ENCODE data around the gene APOBEC4. TPM values are rescaled to one million over a fixed set of nuclear protein-coding genes. Genes with fewer than 3 reads are reported as not detected.
A peak's percentile ranks its signal among the peaks of the same experiment; 100 is the strongest.

Gene APOBEC4
- total and polyA plus RNA-seq, 5 donors = 0.09 TPM; not detected in 4

DNA sequence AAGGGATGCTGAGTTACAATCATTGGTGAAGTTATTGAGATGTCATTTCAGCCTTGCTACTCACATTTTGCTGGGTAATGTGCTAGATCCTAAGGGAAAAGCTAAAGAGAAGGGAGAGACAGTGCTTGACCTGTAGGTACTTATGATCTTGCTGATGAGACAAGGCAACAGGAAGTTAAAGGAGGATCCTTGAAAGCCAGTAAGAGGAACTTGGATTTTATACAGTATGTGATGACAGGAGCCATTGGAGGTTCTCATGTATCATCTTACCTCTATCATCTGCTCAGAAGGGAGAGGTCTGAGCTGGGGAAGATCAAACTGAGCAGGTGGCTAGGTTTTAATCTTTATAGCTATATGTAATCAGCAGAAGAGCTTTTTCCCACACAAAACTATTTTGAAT is 6.3 kb downstream of the APOBEC4 start:
- no peaks in the 10 kb centered on the region for H3K27me3 ChIP-seq (ENCODE audit: control insufficient read depth, insufficient read depth)
- H3K9me3 ChIP-seq (ENCODE audit: control insufficient read depth, low read length) = no peaks in the 10 kb centered on the region
- H3K4me3 ChIP-seq (ENCODE audit: low read length) = no peak overlapping the region
- DNase-seq (no peak), ATAC-seq (no peak)
- H3K4me1 ChIP-seq (ENCODE audit: control insufficient read depth, insufficient read depth, low read length) = no peaks in the 10 kb centered on the region
- no peak overlapping the region for H3K27ac ChIP-seq (ENCODE audit: low read length)
- intact Hi-C loops (cut with DNase I) = no loop called here

DNA sequence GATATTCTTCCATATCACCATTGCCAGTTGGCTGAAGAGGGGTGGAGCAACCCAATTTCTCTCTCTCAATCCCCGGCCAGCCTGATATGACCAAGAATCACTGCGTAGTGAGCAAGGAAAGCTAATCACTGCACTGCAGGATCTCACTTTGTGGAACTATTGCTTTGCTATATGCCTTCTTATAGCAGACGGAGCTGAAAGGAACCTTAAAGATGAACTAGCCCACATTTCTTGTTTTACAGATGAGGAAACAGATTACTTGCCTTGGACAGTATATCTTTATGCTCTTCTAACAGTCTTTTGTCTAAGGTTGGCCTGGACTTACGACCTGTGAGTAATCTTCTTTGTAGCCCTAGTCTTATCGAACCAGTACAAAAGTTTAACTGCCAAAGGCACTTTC is 7.6 kb downstream of the APOBEC4 start:
- Histone ChIP-seq H3K27me3 (ENCODE audit: control insufficient read depth, insufficient read depth) (no peaks in the 10 kb centered on the region), H3K27ac (ENCODE audit: low read length) (no peak overlapping the region), H3K9me3 (ENCODE audit: control insufficient read depth, low read length) (no peaks in the 10 kb centered on the region), H3K4me1 (ENCODE audit: control insufficient read depth, insufficient read depth, low read length) (peaks cover 3% of the 10 kb centered on the region), H3K4me3 (ENCODE audit: low read length) (no peak overlapping the region)
- intact Hi-C loops (cut with DNase I) = no loop called here
- ATAC-seq (no peak), DNase-seq (no peak)
- WGBS = 88% methylated on average over 5 of the region's 5 CpGs

DNA sequence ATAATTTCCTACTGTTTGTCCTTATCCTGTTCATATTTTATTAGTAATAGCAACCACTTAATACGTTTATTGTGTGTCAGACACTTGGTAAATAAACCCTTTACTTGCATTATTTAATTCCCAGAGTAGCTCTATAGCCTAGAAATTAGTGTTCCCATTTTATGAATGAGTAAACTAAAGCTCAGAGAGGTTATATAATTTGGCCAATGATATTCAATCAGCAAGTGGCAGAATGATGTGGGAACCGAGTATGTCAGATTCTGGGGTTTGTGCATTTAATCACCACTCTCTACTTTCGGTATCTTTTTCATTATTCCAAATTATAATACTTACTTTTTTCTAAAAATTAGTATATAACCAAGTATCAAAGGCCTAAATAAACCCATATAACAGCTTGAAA is 10.9 kb downstream of the APOBEC4 start:
- DNase-seq (no peak), ATAC-seq (no peak)
- Histone ChIP-seq H3K4me3 (ENCODE audit: low read length) (no peak overlapping the region), H3K4me1 (ENCODE audit: control insufficient read depth, insufficient read depth, low read length) (peaks cover 3% of the 10 kb centered on the region), H3K27me3 (ENCODE audit: control insufficient read depth, insufficient read depth) (no peaks in the 10 kb centered on the region), H3K27ac (ENCODE audit: low read length) (no peak overlapping the region), H3K9me3 (ENCODE audit: control insufficient read depth, low read length) (no peaks in the 10 kb centered on the region)
- WGBS = 88% methylated on average over 3 of the region's 3 CpGs
- intact Hi-C loops (cut with DNase I) = no loop called here

DNA sequence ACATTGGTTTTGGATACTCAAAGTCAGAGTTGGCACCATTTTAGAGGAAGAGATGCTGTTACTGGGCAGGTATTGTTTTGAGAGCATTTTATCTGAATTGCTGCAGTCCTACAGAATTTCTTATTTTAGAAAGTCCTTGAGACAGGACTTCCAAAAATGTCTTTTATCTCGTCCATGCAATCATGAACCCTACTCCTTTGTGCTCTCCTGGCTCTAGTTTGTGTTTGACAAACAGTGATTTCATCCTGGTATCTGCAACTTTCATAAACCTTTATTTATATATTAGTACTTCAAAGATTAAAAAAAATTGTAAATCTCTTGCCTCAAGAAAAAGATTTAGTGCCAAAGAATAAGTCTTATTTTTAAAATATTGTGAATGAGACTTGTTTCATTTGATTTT is 12.9 kb downstream of the APOBEC4 start:
- Histone ChIP-seq H3K27me3 (ENCODE audit: control insufficient read depth, insufficient read depth) (no peaks in the 10 kb centered on the region), H3K9me3 (ENCODE audit: control insufficient read depth, low read length) (no peaks in the 10 kb centered on the region), H3K4me3 (ENCODE audit: low read length) (peak overlapping the region; percentile 33), H3K27ac (ENCODE audit: low read length) (peak overlapping the region; percentile 61), H3K4me1 (ENCODE audit: control insufficient read depth, insufficient read depth, low read length) (peaks cover 3% of the 10 kb centered on the region)
- no peak for DNase-seq
- WGBS = 32% methylated on average over 1 of the region's 1 CpG
- intact Hi-C loops (cut with DNase I) = no loop called here
- no peak for ATAC-seq

DNA sequence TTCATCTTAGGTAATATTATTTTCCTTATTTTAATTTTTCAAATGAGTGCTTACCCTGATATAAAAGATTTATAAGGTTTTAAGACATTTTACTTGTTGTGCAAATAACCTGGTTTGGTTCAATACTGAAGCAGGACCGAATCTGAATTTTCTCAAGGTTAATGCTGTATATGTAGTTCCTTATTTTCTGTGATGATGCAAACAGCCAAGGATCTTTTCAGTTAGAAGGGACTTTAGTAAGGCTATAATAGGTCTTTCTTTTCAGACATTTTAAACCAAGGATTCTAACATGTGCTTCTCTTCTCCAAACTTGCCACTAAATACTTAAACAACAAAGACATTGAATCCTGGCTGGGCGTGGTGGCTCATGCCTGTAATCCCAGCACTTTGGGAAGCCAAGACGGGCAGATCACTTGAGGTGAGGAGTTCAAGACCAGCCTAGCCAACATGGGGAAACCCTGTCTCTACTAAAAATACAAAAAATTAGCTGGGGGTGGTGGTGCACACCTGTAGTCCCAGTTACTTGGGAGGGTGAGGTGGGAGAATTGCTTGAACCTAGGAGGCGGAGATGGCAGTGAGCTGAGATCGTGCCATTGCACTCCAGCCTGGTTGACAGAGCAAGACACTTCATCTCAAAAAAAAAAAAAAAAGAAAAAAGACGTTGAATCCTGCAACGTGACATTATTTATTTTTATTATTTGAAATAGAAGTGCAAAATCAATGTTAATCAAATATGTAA is 14.3 kb downstream of the APOBEC4 start:
- 91% methylated on average over 7 of the region's 7 CpGs for WGBS
- Histone ChIP-seq H3K27me3 (ENCODE audit: control insufficient read depth, insufficient read depth) (no peaks in the 10 kb centered on the region), H3K4me1 (ENCODE audit: control insufficient read depth, insufficient read depth, low read length) (peaks cover 3% of the 10 kb centered on the region), H3K9me3 (ENCODE audit: control insufficient read depth, low read length) (no peaks in the 10 kb centered on the region), H3K4me3 (ENCODE audit: low read length) (no peak overlapping the region), H3K27ac (ENCODE audit: low read length) (no peak overlapping the region)
- intact Hi-C loops (cut with DNase I) = loop anchor here in 1 of 4 donors (10.0 kb wide), 1 partner anchor 164 kb away; the partner anchor contains the start of gene SMG7
- ATAC-seq (no peak), DNase-seq (no peak)

DNA sequence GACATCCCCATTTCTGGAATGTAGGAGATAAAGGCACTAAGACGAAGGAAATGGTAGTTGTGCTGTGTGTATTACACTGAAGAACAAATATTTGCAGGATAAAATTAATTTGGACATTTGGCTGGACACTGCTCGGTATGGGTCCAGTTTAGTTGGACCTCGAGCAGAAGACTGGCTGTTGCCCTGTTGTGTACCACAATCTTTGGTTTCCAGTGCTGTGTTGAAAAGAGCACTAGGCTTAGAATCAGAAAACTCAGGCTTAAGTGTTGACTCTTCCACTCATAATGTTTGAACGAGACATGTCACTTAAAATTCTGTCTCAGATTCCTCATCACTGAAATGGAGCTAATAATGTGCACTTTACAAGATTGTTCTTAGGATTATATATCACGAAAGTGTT is 16.3 kb downstream of the APOBEC4 start:
- DNase-seq (no peak), ATAC-seq (no peak)
- Histone ChIP-seq H3K9me3 (ENCODE audit: control insufficient read depth, low read length) (no peaks in the 10 kb centered on the region), H3K4me3 (ENCODE audit: low read length) (peak overlapping the region; percentile 77), H3K27ac (ENCODE audit: low read length) (peak overlapping the region; percentile 50), H3K4me1 (ENCODE audit: control insufficient read depth, insufficient read depth, low read length) (peaks cover 3% of the 10 kb centered on the region), H3K27me3 (ENCODE audit: control insufficient read depth, insufficient read depth) (no peaks in the 10 kb centered on the region)
- intact Hi-C loops (cut with DNase I) = loop anchor here in 1 of 4 donors (10.0 kb wide), 1 partner anchor 162 kb away; the partner anchor contains the start of gene SMG7
- 41% methylated on average over 5 of the region's 5 CpGs for WGBS

DNA sequence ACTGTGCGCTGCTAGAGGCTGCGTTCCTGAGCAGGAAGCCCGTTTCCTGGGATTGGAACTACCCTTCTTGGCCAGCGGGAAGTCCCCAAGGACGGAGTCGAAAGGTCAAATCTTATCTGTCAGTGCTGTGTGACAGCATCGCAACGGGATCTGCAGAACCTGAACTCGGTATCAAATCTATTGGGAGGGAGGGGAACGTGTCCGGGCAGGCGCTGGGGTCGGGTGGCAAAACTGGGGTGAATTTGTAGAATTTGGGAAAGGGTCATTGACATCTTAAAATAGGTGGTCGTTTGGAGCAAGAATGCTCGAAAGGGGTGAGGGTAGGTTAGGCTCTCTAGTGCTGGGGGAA is 16.8 kb downstream of the APOBEC4 start:
- DNase-seq (no peak), ATAC-seq (no peak)
- 3% methylated on average over 15 of the region's 15 CpGs for WGBS
- Histone ChIP-seq H3K4me1 (ENCODE audit: control insufficient read depth, insufficient read depth, low read length) (peaks cover 3% of the 10 kb centered on the region), H3K4me3 (ENCODE audit: low read length) (peak overlapping the region; percentile 77), H3K9me3 (ENCODE audit: control insufficient read depth, low read length) (no peaks in the 10 kb centered on the region), H3K27ac (ENCODE audit: low read length) (peak overlapping the region; percentile 93), H3K27me3 (ENCODE audit: control insufficient read depth, insufficient read depth) (no peaks in the 10 kb centered on the region)
- intact Hi-C loops (cut with DNase I) = loop anchor here in 1 of 4 donors (10.0 kb wide), 1 partner anchor 162 kb away; the partner anchor contains the start of gene SMG7

DNA sequence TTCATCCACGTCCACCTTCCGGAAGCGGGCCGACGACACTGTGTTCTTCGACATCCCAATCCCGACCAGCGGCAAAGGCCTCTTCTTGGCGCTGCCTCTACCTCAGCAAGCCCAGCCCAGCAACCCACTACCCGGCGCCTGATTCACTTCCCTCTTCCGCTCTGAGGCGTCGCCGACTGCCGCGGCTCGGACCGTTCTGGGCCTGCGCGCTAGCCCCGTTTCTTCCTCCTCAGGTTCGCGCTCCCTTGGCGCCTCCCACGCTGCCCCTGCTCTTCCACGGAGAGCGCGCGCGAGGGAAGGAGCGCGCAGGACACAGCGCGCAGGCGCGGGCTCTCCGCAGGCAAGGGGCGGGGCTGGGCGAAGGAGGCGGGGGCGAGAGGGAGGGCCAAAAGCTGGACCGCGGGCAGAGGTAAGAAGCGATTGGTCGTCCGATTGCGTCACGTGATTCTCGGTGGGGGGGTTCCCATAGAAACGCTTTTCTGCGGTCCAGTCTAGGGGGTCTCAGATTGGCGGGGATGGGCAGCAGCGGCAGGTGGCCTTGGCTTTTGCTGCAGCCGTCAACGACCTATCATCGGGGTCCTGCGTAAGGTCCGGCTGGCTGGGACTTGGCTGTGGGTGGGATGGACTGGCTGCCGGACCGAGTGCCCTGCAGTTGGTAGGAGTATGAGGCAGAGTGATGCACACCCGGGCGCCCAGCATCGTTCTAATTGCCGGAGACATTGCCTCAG is 17.3 kb downstream of the APOBEC4 start, which contains the start of gene ARPC5:
ARPC5 (minus strand) TSS at position 178 of the 728 bp plus-strand sequence; CDS start at position 54, 124 bp downstream.
- DNase-seq (peak; percentile 98 to 99 (median 99)), ATAC-seq (peak; percentile 98)
- Histone ChIP-seq H3K27ac (ENCODE audit: low read length) (peak within 1 kb of the TSS; percentile 93), H3K4me1 (ENCODE audit: control insufficient read depth, insufficient read depth, low read length) (peaks cover 2% of the 10 kb centered on the region), H3K9me3 (ENCODE audit: control insufficient read depth, low read length) (no peaks in the 10 kb centered on the region), H3K4me3 (ENCODE audit: low read length) (peak within 1 kb of the TSS; percentile 77), H3K27me3 (ENCODE audit: control insufficient read depth, insufficient read depth) (no peaks in the 10 kb centered on the region)
- intact Hi-C loops (cut with DNase I) = loop anchor here in 1 of 4 donors (10.0 kb wide), 1 partner anchor 161 kb away; the partner anchor contains the start of gene SMG7
- under 1% methylated on average over 65 of the region's 65 CpGs for WGBS

DNA sequence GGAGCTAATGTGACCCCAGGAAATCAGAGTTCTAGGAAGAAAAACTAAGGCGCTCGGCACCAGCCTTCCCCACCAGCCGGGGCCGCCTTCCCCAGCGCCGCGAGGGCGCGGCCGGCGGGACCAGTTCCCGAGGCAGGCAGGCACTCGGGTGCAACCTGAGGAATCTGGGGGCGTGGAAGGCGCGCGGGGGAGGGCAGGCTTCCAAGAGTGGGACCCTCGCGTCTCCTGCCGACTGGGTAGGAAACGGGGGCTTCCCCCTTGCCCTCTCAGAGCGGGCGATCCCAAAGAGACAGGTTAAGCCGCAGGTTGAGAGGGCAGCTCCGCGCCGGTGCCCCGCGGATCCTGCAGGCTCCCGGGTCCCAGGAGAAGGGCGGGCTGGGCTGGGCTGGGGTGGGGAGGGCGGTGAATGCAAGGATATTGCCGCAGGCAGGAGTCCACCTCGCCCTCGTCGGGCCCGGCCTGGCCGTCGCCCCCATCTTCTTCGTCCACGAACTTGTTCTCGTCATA is 18.0 kb downstream of the APOBEC4 start:
- H3K4me3 ChIP-seq (ENCODE audit: low read length) = peak overlapping the region; percentile 77
- no peaks in the 10 kb centered on the region for H3K9me3 ChIP-seq (ENCODE audit: control insufficient read depth, low read length)
- under 1% methylated on average over 42 of the region's 42 CpGs for WGBS
- ATAC-seq (peak; percentile 47 to 60), DNase-seq (peak; percentile 54 to 84 (median 74))
- H3K4me1 ChIP-seq (ENCODE audit: control insufficient read depth, insufficient read depth, low read length) = peaks cover 4% of the 10 kb centered on the region
- peak overlapping the region; percentile 93 for H3K27ac ChIP-seq (ENCODE audit: low read length)
- H3K27me3 ChIP-seq (ENCODE audit: control insufficient read depth, insufficient read depth) = no peaks in the 10 kb centered on the region
- intact Hi-C loops (cut with DNase I) = loop anchor here in 1 of 4 donors (10.0 kb wide), 1 partner anchor 160 kb away; the partner anchor contains the start of gene SMG7

DNA sequence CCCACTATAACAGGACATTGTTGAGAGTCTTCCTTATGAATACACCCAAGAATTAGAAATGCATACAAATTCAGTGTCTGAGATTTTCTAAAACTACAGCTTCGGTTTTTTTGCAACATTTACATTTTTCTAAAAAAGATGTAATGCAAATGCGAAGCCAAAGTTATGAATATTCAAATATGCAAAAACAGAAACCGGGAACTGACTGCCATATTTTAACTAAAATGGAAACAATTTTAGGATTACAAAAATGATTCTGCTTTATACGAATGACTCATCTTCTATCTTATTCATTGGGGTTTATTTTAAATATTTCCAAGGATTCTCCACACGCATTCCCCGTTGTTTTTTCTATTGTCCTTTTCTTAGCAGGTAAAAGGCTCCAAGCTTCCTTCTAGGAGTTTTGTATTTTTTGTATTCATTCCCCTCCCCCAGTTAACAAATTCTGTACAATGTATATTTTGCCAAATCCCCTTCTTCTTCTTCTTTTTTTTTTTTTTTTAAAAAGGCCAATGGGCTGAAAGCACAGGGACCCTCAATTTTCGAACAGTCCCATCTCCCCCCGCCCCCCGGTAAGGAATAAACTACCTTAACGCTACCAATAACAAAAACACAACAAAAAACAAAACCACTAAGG is 18.6 kb downstream of the APOBEC4 start:
- no peaks in the 10 kb centered on the region for H3K9me3 ChIP-seq (ENCODE audit: control insufficient read depth, low read length)
- 2% methylated on average over 10 of the region's 10 CpGs for WGBS
- intact Hi-C loops (cut with DNase I) = loop anchor here in 1 of 4 donors (10.0 kb wide), 1 partner anchor 160 kb away; the partner anchor contains the start of gene SMG7
- no peak overlapping the region for H3K27ac ChIP-seq (ENCODE audit: low read length)
- no peak for ATAC-seq
- H3K4me3 ChIP-seq (ENCODE audit: low read length) = peak overlapping the region; percentile 77
- H3K4me1 ChIP-seq (ENCODE audit: control insufficient read depth, insufficient read depth, low read length) = peaks cover 4% of the 10 kb centered on the region
- no peaks in the 10 kb centered on the region for H3K27me3 ChIP-seq (ENCODE audit: control insufficient read depth, insufficient read depth)
- DNase-seq = peak in 1 of 3 donors; percentile 43
